RWPE2 (cell line): ENCODE results near the gene KRT80.

Experiments
- ATAC-seq: fragments of 200-7000 bp; cut with Tn5 transposase; 3 replicates; pipeline ENCODE4 v1.9.1; 2021; ENCODE audit warnings: low read depth
- DNase-seq: peaks from one replicate; pipeline ENCODE4 v3.0.0-alpha.2; 2020; ENCODE audit warnings: low spot score
- H3K27ac ChIP-seq: fragments of 450-650 bp; 2 replicates; pipeline ENCODE4 v1.5.1; 2017; ENCODE audit warnings: mild to moderate bottlenecking; ENCODE audit not compliant: poor library complexity, severe bottlenecking
- H3K27me3 ChIP-seq: fragments of 250-450 bp; sonication (Bioruptor Pico); 2 replicates; pipeline ENCODE4 v1.5.1; 2021; ENCODE audit warnings: mild to moderate bottlenecking, moderate library complexity; ENCODE audit not compliant: insufficient read depth, poor library complexity, severe bottlenecking
- H3K36me3 ChIP-seq: fragments of 250-450 bp; sonication (Bioruptor Pico); 2 replicates; pipeline ENCODE4 v1.5.1; 2020; ENCODE audit warnings: low read depth, mild to moderate bottlenecking, moderate library complexity
- H3K4me1 ChIP-seq: fragments of 250-450 bp; sonication (Bioruptor Pico); 2 replicates; pipeline ENCODE4 v1.5.1; 2021; ENCODE audit warnings: mild to moderate bottlenecking, moderate library complexity; ENCODE audit not compliant: insufficient read depth, poor library complexity, severe bottlenecking
- H3K4me3 ChIP-seq: fragments of 250-450 bp; sonication (Bioruptor Pico); 2 replicates; pipeline ENCODE4 v1.5.1; 2021; ENCODE audit warnings: mild to moderate bottlenecking, moderate library complexity; ENCODE audit not compliant: severe bottlenecking
- H3K9me3 ChIP-seq: fragments of 250-450 bp; sonication (Bioruptor Pico); 2 replicates; pipeline ENCODE4 v1.5.1; 2021; ENCODE audit warnings: mild to moderate bottlenecking, moderate library complexity; ENCODE audit not compliant: severe bottlenecking
- TF ChIP-seq, protein P1 (sequence below): fragments of 450-650 bp; IDR thresholded peaks from one replicate; pipeline ENCODE4 v1.5.1; 2017; ENCODE audit warnings: mild to moderate bottlenecking, moderate library complexity; ENCODE audit not compliant: poor library complexity, severe bottlenecking

KRT80 gene

DNA sequence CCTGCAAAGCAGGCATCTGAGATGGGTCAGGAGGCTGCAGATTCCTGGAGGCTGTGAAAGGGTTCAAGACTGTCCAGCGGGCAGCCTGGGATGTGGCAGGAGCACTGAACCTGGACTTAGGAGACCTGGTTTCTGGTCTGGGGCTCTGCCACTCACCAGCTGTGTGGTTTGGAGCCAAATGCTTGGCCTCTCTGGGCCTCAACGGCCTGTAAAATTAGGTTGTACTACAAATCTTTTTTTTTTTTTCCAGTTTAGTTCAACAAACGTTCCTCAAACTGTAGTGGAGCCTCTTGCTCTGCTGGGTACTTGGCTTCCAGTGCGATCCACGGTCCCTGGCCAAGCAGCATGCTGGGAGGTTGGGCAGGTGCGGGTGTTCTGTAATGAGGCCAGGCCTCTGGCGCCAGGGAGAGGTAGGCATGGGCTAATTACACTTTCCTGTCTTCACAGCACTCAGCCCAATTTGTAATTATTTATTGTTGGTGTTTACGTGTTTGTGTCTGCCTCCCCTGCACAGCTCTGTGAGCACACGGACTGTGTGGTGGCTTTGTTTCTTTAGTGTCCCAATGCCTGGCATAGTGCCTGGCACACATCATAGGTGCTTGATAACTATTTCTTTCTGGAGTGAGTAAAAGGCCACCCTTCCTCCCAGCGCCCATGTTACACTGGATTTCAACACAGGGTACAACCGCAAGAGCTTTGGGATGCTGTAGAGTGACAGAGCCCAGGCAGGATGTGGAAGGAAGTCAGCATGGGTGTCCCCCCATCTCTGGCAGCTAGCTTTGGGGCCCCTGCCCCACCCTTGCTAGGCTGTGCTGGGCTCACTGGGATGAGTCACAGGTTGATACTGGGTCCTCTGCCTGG lies 5.8 kb upstream of the KRT80 start:
- no peaks in the 10 kb centered on the region for H3K27me3 ChIP-seq
- H3K27ac ChIP-seq = peak overlapping the region; percentile 76
- H3K36me3 ChIP-seq = no peaks in the 10 kb centered on the region
- H3K4me3 ChIP-seq = no peak overlapping the region
- peaks cover 22% of the 10 kb centered on the region for H3K4me1 ChIP-seq
- ATAC-seq = peak; percentile 60
- DNase-seq = no peak
- H3K9me3 ChIP-seq = no peaks in the 10 kb centered on the region
- TF ChIP-seq, protein P1, sequence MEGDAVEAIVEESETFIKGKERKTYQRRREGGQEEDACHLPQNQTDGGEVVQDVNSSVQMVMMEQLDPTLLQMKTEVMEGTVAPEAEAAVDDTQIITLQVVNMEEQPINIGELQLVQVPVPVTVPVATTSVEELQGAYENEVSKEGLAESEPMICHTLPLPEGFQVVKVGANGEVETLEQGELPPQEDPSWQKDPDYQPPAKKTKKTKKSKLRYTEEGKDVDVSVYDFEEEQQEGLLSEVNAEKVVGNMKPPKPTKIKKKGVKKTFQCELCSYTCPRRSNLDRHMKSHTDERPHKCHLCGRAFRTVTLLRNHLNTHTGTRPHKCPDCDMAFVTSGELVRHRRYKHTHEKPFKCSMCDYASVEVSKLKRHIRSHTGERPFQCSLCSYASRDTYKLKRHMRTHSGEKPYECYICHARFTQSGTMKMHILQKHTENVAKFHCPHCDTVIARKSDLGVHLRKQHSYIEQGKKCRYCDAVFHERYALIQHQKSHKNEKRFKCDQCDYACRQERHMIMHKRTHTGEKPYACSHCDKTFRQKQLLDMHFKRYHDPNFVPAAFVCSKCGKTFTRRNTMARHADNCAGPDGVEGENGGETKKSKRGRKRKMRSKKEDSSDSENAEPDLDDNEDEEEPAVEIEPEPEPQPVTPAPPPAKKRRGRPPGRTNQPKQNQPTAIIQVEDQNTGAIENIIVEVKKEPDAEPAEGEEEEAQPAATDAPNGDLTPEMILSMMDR = no peak

DNA sequence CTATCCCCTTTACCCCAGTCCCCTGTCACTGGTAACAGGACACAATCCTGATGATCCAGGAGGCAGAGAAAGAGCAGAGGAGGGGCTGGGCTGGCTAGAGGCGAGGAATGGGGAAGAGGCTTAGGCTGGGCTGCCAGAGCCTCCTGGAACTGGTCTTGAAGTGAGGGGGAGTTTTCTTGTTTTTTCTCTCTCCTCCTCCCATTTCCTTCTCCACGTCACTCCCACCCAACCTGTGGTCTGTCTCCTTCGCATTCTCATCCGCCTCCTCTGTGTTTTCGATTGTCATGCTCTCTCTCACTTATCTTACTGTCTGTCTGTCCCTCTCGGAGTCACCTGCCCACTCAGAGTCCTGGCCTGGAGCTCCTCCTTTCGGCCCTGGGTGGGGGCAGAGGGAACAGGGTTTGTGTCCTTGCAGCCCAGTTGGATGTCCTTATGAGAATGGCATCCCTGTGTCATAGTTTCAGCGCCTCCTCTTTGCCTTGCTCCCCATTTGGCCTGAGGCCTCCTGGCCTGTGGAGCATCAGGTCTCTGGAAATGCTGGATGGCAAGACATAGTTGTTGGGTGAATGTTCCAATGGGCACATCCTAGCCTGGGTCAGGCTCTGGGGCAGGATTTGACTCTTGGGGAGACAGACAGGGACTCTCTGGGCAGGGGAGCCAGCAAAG lies 3.4 kb upstream of the KRT80 start:
- H3K4me3 ChIP-seq = no peak overlapping the region
- peaks cover 3% of the 10 kb centered on the region; the same call in 1 of the 2 replicates for H3K36me3 ChIP-seq
- peaks cover 42% of the 10 kb centered on the region for H3K4me1 ChIP-seq
- TF ChIP-seq, protein P1 = no peak
- ATAC-seq (no peak), DNase-seq (no peak)
- peak overlapping the region; percentile 92 for H3K27ac ChIP-seq
- H3K9me3 ChIP-seq = no peaks in the 10 kb centered on the region
- no peaks in the 10 kb centered on the region for H3K27me3 ChIP-seq

DNA sequence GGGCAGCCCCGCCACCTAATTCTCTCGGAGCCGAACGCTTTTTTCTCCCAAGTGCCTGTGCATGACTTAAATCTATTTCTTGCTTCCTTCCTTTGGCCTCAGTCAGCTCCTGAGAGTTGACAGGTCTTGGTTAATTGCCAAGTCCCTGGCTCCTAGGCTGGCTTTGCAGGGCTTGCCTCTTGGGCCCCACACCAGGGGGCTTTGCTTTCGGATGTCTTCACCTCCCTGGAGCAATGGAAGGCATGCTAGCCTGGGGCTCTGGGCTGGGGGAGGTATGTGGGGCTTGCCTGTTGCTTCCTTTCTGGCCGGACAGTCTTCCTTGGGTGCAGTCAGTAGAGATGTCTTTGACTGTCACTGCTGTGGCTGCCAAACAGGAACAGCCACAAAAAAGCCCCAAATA lies 2.2 kb upstream of the KRT80 start:
- Histone ChIP-seq H3K9me3 (no peaks in the 10 kb centered on the region), H3K27ac (peak overlapping the region; percentile 92), H3K36me3 (peaks cover 4% of the 10 kb centered on the region; the same call in 1 of the 2 replicates), H3K4me1 (peaks cover 52% of the 10 kb centered on the region), H3K4me3 (no peak overlapping the region), H3K27me3 (no peaks in the 10 kb centered on the region)
- no peak for ATAC-seq
- TF ChIP-seq, protein P1 = no peak
- DNase-seq = no peak

DNA sequence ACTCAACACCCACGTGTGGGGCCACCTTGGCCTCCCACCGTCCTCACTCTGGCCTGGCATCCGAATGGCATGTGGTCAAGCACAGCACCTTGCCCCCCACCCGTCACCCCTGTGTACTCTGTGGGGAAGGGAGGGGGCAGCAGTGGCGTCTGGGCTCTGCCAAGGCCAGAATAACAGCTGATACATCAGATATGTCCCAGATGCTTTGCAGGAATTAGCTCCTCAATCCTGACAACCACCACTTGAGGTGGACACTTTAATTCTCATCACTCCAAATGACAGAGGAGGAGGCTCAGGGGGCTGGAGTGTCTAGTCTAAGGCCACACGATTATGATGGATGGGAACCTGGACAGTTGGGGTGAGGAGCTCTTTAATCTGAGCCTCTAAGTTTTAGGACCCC lies 1.7 kb upstream of the KRT80 start:
- peaks cover 47% of the 10 kb centered on the region for H3K4me1 ChIP-seq

More for the DNA sequence above, 1.7 kb upstream of the KRT80 start:
- Histone ChIP-seq H3K27ac (peak overlapping the region; percentile 92), H3K4me3 (no peak overlapping the region), H3K27me3 (no peaks in the 10 kb centered on the region), H3K36me3 (peaks cover 4% of the 10 kb centered on the region; the same call in 1 of the 2 replicates), H3K9me3 (no peaks in the 10 kb centered on the region)
- TF ChIP-seq, protein P1 = no peak
- no peak for DNase-seq
- ATAC-seq = no peak
